Measurements from ENCODE around the gene CFAP99.

- no peak for TF ChIP-seq CTCF (IDR thresholded peaks at IDR 0.05)
- no peak for TF ChIP-seq POLR2A (IDR thresholded peaks at IDR 0.05)
- no peak for TF ChIP-seq POLR2AphosphoS5 (IDR thresholded peaks at IDR 0.05)
- no peak for TF ChIP-seq EP300 (IDR thresholded peaks at IDR 0.05)
Measured at GRCh38 chr4:2458546-2459491, 40.1 kb downstream of the CFAP99 start.
